ENCODE measurements around the gene UGT3A2.

The UGT3A2 gene

GRCh38 chr5:36013182-36013581 is 53.5 kb downstream of the UGT3A2 start:
- Mint-ChIP-seq H3K4me1 (no peaks in the 10 kb centered on the region), H3K27me3 (ENCODE audit: low read depth) (no peaks in the 10 kb centered on the region), H3K9me3 (peaks cover 39% of the 10 kb centered on the region), H3K36me3 (ENCODE audit: low read depth) (no peaks in the 10 kb centered on the region), H3K27ac (no peak overlapping the region), H3K4me3 (no peak overlapping the region)
- TF ChIP-seq CTCF (IDR thresholded peaks at IDR 0.05; ENCODE audit: unreplicated experiment in 3 of 3): no peak

- H3K4me3 Mint-ChIP-seq: no peak overlapping the region
- peak overlapping the region in 1 of 3 experiments; percentile 54 for H3K27ac Mint-ChIP-seq
- H3K36me3 Mint-ChIP-seq (ENCODE audit: low read depth): no peaks in the 10 kb centered on the region
- no peaks in the 10 kb centered on the region for H3K27me3 Mint-ChIP-seq (ENCODE audit: low read depth)
- no peak for TF ChIP-seq CTCF (IDR thresholded peaks at IDR 0.05; ENCODE audit: unreplicated experiment in 3 of 3)
- H3K4me1 Mint-ChIP-seq: no peaks in the 10 kb centered on the region
- H3K9me3 Mint-ChIP-seq: peaks cover 32% of the 10 kb centered on the region
Measured at GRCh38 chr5:36009698-36010097, 57.0 kb downstream of the UGT3A2 start.

GRCh38 chr5:36007366-36007765 is 59.3 kb downstream of the UGT3A2 start:
- H3K4me3 Mint-ChIP-seq: no peak overlapping the region
- no peak for TF ChIP-seq CTCF (IDR thresholded peaks at IDR 0.05; ENCODE audit: unreplicated experiment in 3 of 3)
- peak overlapping the region in 1 of 3 experiments; percentile 19 for H3K27ac Mint-ChIP-seq
- no peaks in the 10 kb centered on the region for H3K4me1 Mint-ChIP-seq
- peaks cover 4% of the 10 kb centered on the region for H3K27me3 Mint-ChIP-seq (ENCODE audit: low read depth)
- H3K36me3 Mint-ChIP-seq (ENCODE audit: low read depth): no peaks in the 10 kb centered on the region
- peaks cover 18% of the 10 kb centered on the region for H3K9me3 Mint-ChIP-seq

GRCh38 chr5:36006163-36006562 is 60.5 kb downstream of the UGT3A2 start:
- no peak for TF ChIP-seq CTCF (IDR thresholded peaks at IDR 0.05; ENCODE audit: unreplicated experiment in 3 of 3)
- peaks cover 18% of the 10 kb centered on the region for H3K9me3 Mint-ChIP-seq
- no peaks in the 10 kb centered on the region for H3K36me3 Mint-ChIP-seq (ENCODE audit: low read depth)
- peaks cover 4% of the 10 kb centered on the region for H3K27me3 Mint-ChIP-seq (ENCODE audit: low read depth)
- H3K4me3 Mint-ChIP-seq: no peak overlapping the region
- H3K27ac Mint-ChIP-seq: peak overlapping the region; percentile 50 to 93 (median 82)
- H3K4me1 Mint-ChIP-seq: no peaks in the 10 kb centered on the region

GRCh38 chr5:36001032-36001431 is 65.7 kb downstream of the UGT3A2 start:
- H3K36me3 Mint-ChIP-seq (ENCODE audit: low read depth): no peaks in the 10 kb centered on the region
- H3K4me1 Mint-ChIP-seq: no peaks in the 10 kb centered on the region
- TF ChIP-seq CTCF (IDR thresholded peaks at IDR 0.05; ENCODE audit: unreplicated experiment in 3 of 3): no peak
- H3K9me3 Mint-ChIP-seq: peaks cover 2% of the 10 kb centered on the region
- no peak overlapping the region for H3K27ac Mint-ChIP-seq
- peaks cover 4% of the 10 kb centered on the region for H3K27me3 Mint-ChIP-seq (ENCODE audit: low read depth)
- H3K4me3 Mint-ChIP-seq: no peak overlapping the region

- Mint-ChIP-seq H3K36me3 (ENCODE audit: low read depth) (no peaks in the 10 kb centered on the region), H3K27ac (no peak overlapping the region), H3K4me3 (no peak overlapping the region), H3K9me3 (peaks cover 2% of the 10 kb centered on the region), H3K27me3 (ENCODE audit: low read depth) (peaks cover 4% of the 10 kb centered on the region), H3K4me1 (no peaks in the 10 kb centered on the region)
- no peak for TF ChIP-seq CTCF (IDR thresholded peaks at IDR 0.05; ENCODE audit: unreplicated experiment in 3 of 3)
Measured at GRCh38 chr5:35999547-35999946, 67.1 kb downstream of the UGT3A2 start.

Data from nephron (organoid).